Endothelial cell of coronary artery (primary cell): ENCODE results near the gene SEC61A2. TPM values are rescaled to one million over a fixed set of nuclear protein-coding genes. Genes with fewer than 3 reads are reported as not detected.

Experiments
- total RNA-seq: library from RNA; depleted of rRNA; stranded (reverse); fragments of >200 nt; gene quantifications from 2 replicates; pipeline ENCODE4 v1.2.3, GENCODE V29; 2014

Gene SEC61A2
- total RNA-seq = 2.7 and 4.7 TPM in 2 replicates

GRCh38 chr10:12129222-12130111, at the start of gene SEC61A2:
Gene SEC61A2, plus strand, starts transcription at chr10:12129677. Its CDS starts 111 bp downstream, at chr10:12129788.

GRCh38 chr10:12195603-12196506, 66.4 kb downstream of the SEC61A2 start, which contains the start of the genes CDC123 and NUDT5:
Gene CDC123, plus strand, starts transcription at chr10:12196188. Its CDS starts 58 bp downstream, at chr10:12196246.
Gene NUDT5, minus strand, starts transcription at chr10:12195891. Its CDS starts 9,600 bp downstream, at chr10:12186291.

Other genes with a start within 250 kb of the SEC61A2 start
- gene UPF2, start 86.9 kb upstream of the SEC61A2 start, total RNA-seq = 15.1 and 16.5 TPM in 2 replicates
- gene DHTKD1, start 60.7 kb upstream of the SEC61A2 start, total RNA-seq = 10.8 and 14.7 TPM in 2 replicates
- gene NUDT5, start 66.2 kb downstream of the SEC61A2 start, total RNA-seq = 57.2 and 58.9 TPM in 2 replicates
- gene CDC123, start 66.5 kb downstream of the SEC61A2 start, total RNA-seq = 161 and 212 TPM in 2 replicates
- 0.63 and 1.6 TPM in 2 replicates for gene CAMK1D, start 219.9 kb downstream of the SEC61A2 start, total RNA-seq